GM19455 (cell line): ENCODE measurements around the gene ADD3.

ENCODE experiments used
- ATAC-seq: cut with Tn5 transposase; IDR thresholded peaks from one replicate; pipeline ENCODE4 v1.9.1; 2021; ENCODE audit not compliant: unreplicated experiment

The ADD3 gene

GRCh38 chr10:110171032-110171431 lies 163.2 kb downstream of the ADD3 start:
- no peak for ATAC-seq

GRCh38 chr10:110172155-110172554 lies 164.4 kb downstream of the ADD3 start:
- ATAC-seq, result no peak

GRCh38 chr10:110174201-110174600 lies 166.4 kb downstream of the ADD3 start:
- ATAC-seq, result no peak

- ATAC-seq, result no peak
These were observed 167.0 kb downstream of the ADD3 start for GRCh38 chr10:110174816-110175215.

- ATAC-seq, result no peak
These were observed 167.6 kb downstream of the ADD3 start for GRCh38 chr10:110175406-110175805.

- ATAC-seq, result no peak
These were observed 168.6 kb downstream of the ADD3 start for GRCh38 chr10:110176141-110177030.

- ATAC-seq, result no peak
These were observed 171.4 kb downstream of the ADD3 start for GRCh38 chr10:110179220-110179619.

- ATAC-seq, result no peak
These were observed 173.7 kb downstream of the ADD3 start for GRCh38 chr10:110181451-110181850.

- ATAC-seq, result no peak
These were observed 174.1 kb downstream of the ADD3 start for GRCh38 chr10:110181911-110182310.

GRCh38 chr10:110184398-110184797 lies 176.6 kb downstream of the ADD3 start:
- no peak for ATAC-seq
